Endothelial cell of umbilical vein (primary cell): ENCODE data around the gene ARMH3. TPM values are rescaled to one million over a fixed set of nuclear protein-coding genes. Genes with fewer than 3 reads are reported as not detected.

Experiments used
- BruUV-seq: library from RNA; stranded (reverse); fragments of 400-500 nt; replicated peaks from 2 replicates; lab custom pipeline; 2021; lab: Mats Ljungman, UMichigan
- CTCF ChIA-PET: fragments of 300-600, 350-600 bp; sonication (Branson Sonifier 250); formaldehyde crosslinking; loops from one replicate; lab custom pipeline; 2021; ENCODE audit warnings: antibody characterized with exemption, inconsistent platforms; lab: Charles Lee
- POLR2A ChIA-PET: fragments of 300-600, 350-600 bp; sonication (Branson Sonifier 250); formaldehyde crosslinking; loops from one replicate; lab custom pipeline; 2021; ENCODE audit warnings: antibody characterized with exemption, inconsistent platforms; lab: Charles Lee
- DNase-seq: peaks from one replicate; pipeline ENCODE4 v3.0.0-alpha.2; 2011; ENCODE audit warnings: low read depth, low spot score
- FAIRE-seq: peaks from 2 replicates; lab custom pipeline; 2011; peaks lifted over from hg19 to GRCh38; lab: Jason Lieb, UNC
- H2AFZ ChIP-seq: 2 replicates; pipeline ENCODE4 v1.6.0; 2012; ENCODE audit warnings: low read depth, low read length, control low read depth, inconsistent platforms
- H3K27ac ChIP-seq: 2 replicates; pipeline ENCODE4 v1.5.1; 2011; ENCODE audit warnings: low read depth, mild to moderate bottlenecking, control low read depth, low read length, moderate library complexity; ENCODE audit not compliant: insufficient read depth
- H3K27me3 ChIP-seq, 2 experiments: 2 replicates each; pipeline versions ENCODE4 v1.6.0 to v1.6.1; 2011; ENCODE audit warnings: low read length in 2 of 2, mixed read lengths in 1 of 2; ENCODE audit not compliant: control insufficient read depth in 2 of 2, insufficient read depth in 2 of 2
- H3K36me3 ChIP-seq, 2 experiments: 2 replicates in 1 of 2; 3 replicates in 1 of 2; pipeline ENCODE4 v1.5.1; 2011; ENCODE audit warnings: low read length in 2 of 2, mild to moderate bottlenecking in 1 of 2, moderate library complexity in 1 of 2; ENCODE audit not compliant: control insufficient read depth in 2 of 2, insufficient read depth in 2 of 2; ENCODE audit errors: extremely low read depth in 1 of 2
- H3K4me1 ChIP-seq: 3 replicates; pipeline ENCODE4 v1.5.1; 2011; ENCODE audit warnings: mild to moderate bottlenecking, low read length; ENCODE audit not compliant: control insufficient read depth, insufficient read depth; ENCODE audit errors: extremely low read depth
- H3K4me2 ChIP-seq: 2 replicates; pipeline ENCODE4 v1.6.1; 2011; ENCODE audit warnings: low read length, control low read depth, mixed read lengths; ENCODE audit not compliant: insufficient read depth
- H3K4me3 ChIP-seq, 3 experiments: fragments of 200-600 bp in 1 of 3; sonication (generic), shearing (Covaris generic) in 1 of 3; replicated peaks in 1 of 3; 2 replicates each; pipeline ENCODE4 v1.5.1; 2011 to 2016; ENCODE audit warnings: control low read depth in 3 of 3, low read length in 3 of 3, mild to moderate bottlenecking in 2 of 3, inconsistent platforms in 1 of 3, low read depth in 1 of 3, moderate library complexity in 1 of 3; ENCODE audit not compliant: insufficient read depth in 1 of 3
- H3K79me2 ChIP-seq: 2 replicates; pipeline ENCODE4 v1.6.0; 2012; ENCODE audit warnings: low read length, inconsistent platforms; ENCODE audit not compliant: control insufficient read depth, insufficient read depth
- H3K9ac ChIP-seq: replicated peaks from 2 replicates; pipeline ENCODE3; 2011; ENCODE audit warnings: low read length, control low read depth; ENCODE audit not compliant: insufficient read depth; ENCODE audit errors: extremely low read depth
- H3K9me1 ChIP-seq: replicated peaks from 3 replicates; pipeline ENCODE4 v1.6.0; 2011; ENCODE audit warnings: mild to moderate bottlenecking, low read length; ENCODE audit not compliant: control insufficient read depth, insufficient read depth; ENCODE audit errors: extremely low read depth
- H3K9me3 ChIP-seq: replicated peaks from 2 replicates; pipeline ENCODE4 v1.5.1; 2012; ENCODE audit warnings: low read length, inconsistent platforms; ENCODE audit not compliant: control insufficient read depth, insufficient read depth
- H4K20me1 ChIP-seq: replicated peaks from 2 replicates; pipeline ENCODE3; 2011; ENCODE audit warnings: mild to moderate bottlenecking, low read length; ENCODE audit not compliant: control insufficient read depth, insufficient read depth; ENCODE audit errors: extremely low read depth
- EZH2 ChIP-seq: IDR thresholded peaks from 2 replicates; pipeline ENCODE4 v1.6.1; 2012; ENCODE audit warnings: borderline replicate concordance, low read depth, mild to moderate bottlenecking, moderate library complexity, low read length, inconsistent platforms; ENCODE audit not compliant: severe bottlenecking
- FOS ChIP-seq: IDR thresholded peaks from 2 replicates; pipeline ENCODE4 v1.6.1; 2011; ENCODE audit warnings: mild to moderate bottlenecking, low read length, moderate library complexity, borderline replicate concordance; ENCODE audit not compliant: insufficient read depth
- JUN ChIP-seq: IDR thresholded peaks from 2 replicates; pipeline ENCODE4 v1.6.1; 2011; ENCODE audit warnings: borderline replicate concordance, low read depth; ENCODE audit not compliant: insufficient read length, insufficient read depth
- MYC ChIP-seq: IDR thresholded peaks from one replicate; pipeline ENCODE4 v1.6.1; 2011; ENCODE audit warnings: mild to moderate bottlenecking, low read depth, low read length
- POLR2AphosphoS5 ChIP-seq: IDR thresholded peaks from 2 replicates; pipeline ENCODE4 v1.6.1; 2012; ENCODE audit warnings: low read depth, mild to moderate bottlenecking, control low read depth, low read length, moderate library complexity; ENCODE audit not compliant: insufficient read depth
- dilution Hi-C: fragments of 300-500 bp; cut with MboI; formaldehyde crosslinking; loops from one replicate; pipeline ENCODE4 v1.15.0; 2019; ENCODE audit warnings: low sequenced_read_pairs; ENCODE audit not compliant: extremely low pct_ligation_motif_present
- intact Hi-C: fragments of 100-400 bp; cut with micrococcal nuclease; formaldehyde crosslinking; loops from one replicate; pipeline ENCODE4 v1.10.0; 2022
- polyA plus RNA-seq, 4 experiments: library from polyadenylated mRNA; depleted of rRNA in 3 of 4; stranded (reverse) in 3 of 4; unstranded in 1 of 4; fragments of >200 nt; gene quantifications; 2 replicates each; pipeline versions ENCODE4 v1.2.1 to v1.2.3, GENCODE V29; 2011 to 2012; ENCODE audit warnings: missing spikeins in 1 of 4
- total RNA-seq: library from RNA; stranded (reverse); gene quantifications from 2 replicates; pipeline ENCODE4 v1.2.3, GENCODE V29; 2021
- TF ChIP-seq, protein P1 (sequence below), 2 donors: IDR thresholded peaks; 1 replicate in 1 of 2; 2 replicates in 1 of 2; pipeline ENCODE4 v1.5.1; 2011; ENCODE audit warnings: low read length in 2 of 2, mild to moderate bottlenecking in 2 of 2, moderate library complexity in 2 of 2, control low read depth in 1 of 2, inconsistent platforms in 1 of 2, low read depth in 1 of 2; ENCODE audit not compliant: insufficient read depth in 1 of 2; ENCODE audit errors: extremely low read depth in 1 of 2
- TF ChIP-seq, protein P2 (sequence below): IDR thresholded peaks from 2 replicates; pipeline ENCODE4 v1.6.1; 2011; ENCODE audit not compliant: insufficient read depth, insufficient read length

Gene ARMH3
- total and polyA plus RNA-seq, 2 donors (not counting 3 experiments of a cell fraction or from before 2014, with no cell fraction given) = 13.1 to 17.6 TPM

DNA sequence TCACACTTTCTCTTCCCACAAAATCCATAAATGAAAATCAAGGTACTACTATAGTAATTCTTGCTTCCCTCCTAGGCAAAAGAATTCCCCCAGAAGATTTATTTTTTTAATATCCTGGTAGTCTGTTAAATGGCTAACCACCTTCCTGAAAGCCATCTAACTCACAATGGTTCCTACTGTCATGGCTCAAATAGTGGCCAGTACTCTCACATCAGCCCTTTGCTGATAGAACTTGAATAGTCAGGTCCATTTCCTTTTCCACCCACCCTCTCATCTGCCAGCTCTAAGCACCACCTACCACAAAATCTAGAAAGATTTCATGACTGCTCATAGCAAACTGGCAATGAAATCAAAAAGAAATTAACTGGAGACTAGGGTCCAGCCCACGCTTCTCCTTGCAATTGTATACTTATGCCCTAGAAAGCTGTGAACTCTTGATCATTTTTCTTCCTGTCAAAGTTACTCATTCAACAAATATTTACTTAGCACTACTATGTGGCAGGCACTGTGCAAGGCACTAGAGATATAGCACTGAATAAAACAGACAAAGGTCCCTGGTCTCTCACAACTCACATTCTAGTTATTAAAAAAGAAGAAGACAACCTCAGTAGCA is 60.4 kb downstream of the ARMH3 start:
- no peaks in the 10 kb centered on the region for H3K27me3 ChIP-seq
- peaks cover 11% of the 10 kb centered on the region for H3K4me1 ChIP-seq
- no peak overlapping the region for H3K4me3 ChIP-seq
- peaks cover 0 to 6% of the 10 kb centered on the region in 2 experiments for H3K36me3 ChIP-seq
- BruUV-seq = no TSS peak
- CTCF ChIA-PET = interaction anchor here (0.6 to 7.0 kb wide), 12 partner anchors 13 to 155 kb away, joined by 3 to 83 read pairs (median 5); no protein-coding TSS in a partner anchor
- no peaks in the 10 kb centered on the region for H3K79me2 ChIP-seq
- no peak overlapping the region for H2AFZ ChIP-seq
- no peak overlapping the region for H3K27ac ChIP-seq
- POLR2A ChIA-PET = no interaction called here
- dilution Hi-C loops = loop anchor here (25.0 kb wide), 1 partner anchor 108 kb away; no protein-coding TSS in a partner anchor
- H4K20me1 ChIP-seq = no peaks in the 10 kb centered on the region
- H3K4me2 ChIP-seq = peak overlapping the region; percentile 23
- no peak overlapping the region for H3K9ac ChIP-seq
- intact Hi-C loops = loop anchor here (5.0 kb wide), 1 partner anchor 58 kb away; no protein-coding TSS in a partner anchor
- FAIRE-seq (no peak), DNase-seq (peak; percentile 52)
- TF ChIP-seq FOS (peak; percentile 13), POLR2AphosphoS5 (no peak)
- no peaks in the 10 kb centered on the region for H3K9me1 ChIP-seq
- no peaks in the 10 kb centered on the region for H3K9me3 ChIP-seq

DNA sequence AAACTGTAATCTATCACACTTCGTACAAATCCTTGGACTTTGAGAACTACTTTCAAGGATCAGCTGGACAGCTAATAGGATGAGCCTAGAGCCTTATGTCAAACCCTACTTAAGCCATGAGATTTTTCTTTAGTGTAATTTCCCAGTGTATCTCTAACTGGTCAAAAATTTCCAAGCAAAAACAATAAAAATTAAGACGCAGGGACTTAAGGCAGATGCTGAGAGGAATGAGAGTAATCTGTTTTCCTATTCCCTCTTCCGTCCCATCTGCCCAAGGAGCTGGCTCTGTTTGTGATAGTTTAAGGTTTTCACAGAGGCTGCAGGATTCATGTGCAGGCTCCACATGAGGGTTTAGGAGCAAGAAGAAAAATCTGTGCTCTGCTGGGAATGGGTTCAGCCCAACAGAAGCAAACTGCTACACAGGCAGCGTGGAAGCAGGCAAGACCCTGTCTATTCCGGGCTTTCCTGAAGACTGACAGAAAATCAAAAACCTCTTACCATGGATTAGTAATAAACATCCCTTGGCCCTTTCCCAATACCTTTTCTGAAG is 62.2 kb downstream of the ARMH3 start:
- no TSS peak for BruUV-seq
- no peak for DNase-seq
- Histone ChIP-seq H4K20me1 (no peaks in the 10 kb centered on the region), H3K36me3 (peaks cover 0 to 8% of the 10 kb centered on the region in 2 experiments), H3K9ac (no peak overlapping the region), H3K27ac (no peak overlapping the region), H3K9me1 (no peaks in the 10 kb centered on the region), H3K79me2 (no peaks in the 10 kb centered on the region), H3K4me1 (peaks cover 11% of the 10 kb centered on the region), H3K27me3 (no peaks in the 10 kb centered on the region), H3K4me3 (no peak overlapping the region), H3K9me3 (no peaks in the 10 kb centered on the region), H2AFZ (no peak overlapping the region), H3K4me2 (no peak overlapping the region)
- POLR2A ChIA-PET = no interaction called here
- intact Hi-C loops = no loop called here
- CTCF ChIA-PET = interaction anchor here (1.1 to 1.2 kb wide), 5 partner anchors 16 to 158 kb away, joined by 3 to 5 read pairs (median 3); no protein-coding TSS in a partner anchor
- no peak for TF ChIP-seq FOS
- TF ChIP-seq JUN = no peak
- TF ChIP-seq, protein P1, sequence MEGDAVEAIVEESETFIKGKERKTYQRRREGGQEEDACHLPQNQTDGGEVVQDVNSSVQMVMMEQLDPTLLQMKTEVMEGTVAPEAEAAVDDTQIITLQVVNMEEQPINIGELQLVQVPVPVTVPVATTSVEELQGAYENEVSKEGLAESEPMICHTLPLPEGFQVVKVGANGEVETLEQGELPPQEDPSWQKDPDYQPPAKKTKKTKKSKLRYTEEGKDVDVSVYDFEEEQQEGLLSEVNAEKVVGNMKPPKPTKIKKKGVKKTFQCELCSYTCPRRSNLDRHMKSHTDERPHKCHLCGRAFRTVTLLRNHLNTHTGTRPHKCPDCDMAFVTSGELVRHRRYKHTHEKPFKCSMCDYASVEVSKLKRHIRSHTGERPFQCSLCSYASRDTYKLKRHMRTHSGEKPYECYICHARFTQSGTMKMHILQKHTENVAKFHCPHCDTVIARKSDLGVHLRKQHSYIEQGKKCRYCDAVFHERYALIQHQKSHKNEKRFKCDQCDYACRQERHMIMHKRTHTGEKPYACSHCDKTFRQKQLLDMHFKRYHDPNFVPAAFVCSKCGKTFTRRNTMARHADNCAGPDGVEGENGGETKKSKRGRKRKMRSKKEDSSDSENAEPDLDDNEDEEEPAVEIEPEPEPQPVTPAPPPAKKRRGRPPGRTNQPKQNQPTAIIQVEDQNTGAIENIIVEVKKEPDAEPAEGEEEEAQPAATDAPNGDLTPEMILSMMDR (IDR thresholded peaks at IDR 0.05; ENCODE audit: extremely low read depth in 1 of 2, insufficient read depth in 1 of 2, low read depth in 1 of 2, low read length in 2 of 2) = no peak
- TF ChIP-seq, protein P2, sequence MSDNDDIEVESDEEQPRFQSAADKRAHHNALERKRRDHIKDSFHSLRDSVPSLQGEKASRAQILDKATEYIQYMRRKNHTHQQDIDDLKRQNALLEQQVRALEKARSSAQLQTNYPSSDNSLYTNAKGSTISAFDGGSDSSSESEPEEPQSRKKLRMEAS = no peak
- TF ChIP-seq EZH2 = no peak
- no peak for TF ChIP-seq MYC
- dilution Hi-C loops = loop anchor here (25.0 kb wide), 1 partner anchor 106 kb away; no protein-coding TSS in a partner anchor
- FAIRE-seq = no peak
